GM18868 (cell line): Measurements from ENCODE around the gene NUP214.
"Not testable (repeated sequence)": the region's sequence is repeated elsewhere in the genome, so short reads cannot be mapped to it uniquely, and the experiment has no call there.

ENCODE experiments used
- ATAC-seq: cut with Tn5 transposase; IDR thresholded peaks from one replicate; pipeline ENCODE4 v1.9.1; 2021; ENCODE audit warnings: mild to moderate bottlenecking, moderate library complexity; ENCODE audit not compliant: unreplicated experiment

Gene NUP214

GRCh38 chr9:131191032-131191431 is 65.6 kb downstream of the NUP214 start:
- ATAC-seq: not testable (repeated sequence)

GRCh38 chr9:131191857-131192256 is 66.5 kb downstream of the NUP214 start:
- no peak for ATAC-seq

GRCh38 chr9:131193051-131193450 is 67.7 kb downstream of the NUP214 start:
- ATAC-seq: no peak

- no peak for ATAC-seq
These were observed 69.4 kb downstream of the NUP214 start for GRCh38 chr9:131194762-131195161.

GRCh38 chr9:131197160-131197911 is 72.0 kb downstream of the NUP214 start:
- ATAC-seq: no peak

GRCh38 chr9:131198041-131198715 is 72.8 kb downstream of the NUP214 start:
- ATAC-seq: no peak

- no peak for ATAC-seq
These were observed 76.5 kb downstream of the NUP214 start for GRCh38 chr9:131201856-131202255.

GRCh38 chr9:131203431-131204218 is 78.2 kb downstream of the NUP214 start:
- no peak for ATAC-seq

GRCh38 chr9:131204285-131204684 is 78.9 kb downstream of the NUP214 start:
- ATAC-seq: no peak

- ATAC-seq: no peak
These were observed 81.1 kb downstream of the NUP214 start for GRCh38 chr9:131206495-131206894.

GRCh38 chr9:131211920-131212319 is 86.5 kb downstream of the NUP214 start:
- not testable (repeated sequence) for ATAC-seq

- ATAC-seq: no peak
These were observed 89.0 kb downstream of the NUP214 start for GRCh38 chr9:131214286-131214856.

GRCh38 chr9:131214876-131215275 is 89.5 kb downstream of the NUP214 start:
- no peak for ATAC-seq

GRCh38 chr9:131216806-131217205 is 91.4 kb downstream of the NUP214 start:
- no peak for ATAC-seq

- ATAC-seq: no peak
These were observed 92.1 kb downstream of the NUP214 start for GRCh38 chr9:131217331-131218031.

GRCh38 chr9:131218370-131218769 is 93.0 kb downstream of the NUP214 start:
- no peak for ATAC-seq

- ATAC-seq: no peak
These were observed 95.1 kb downstream of the NUP214 start for GRCh38 chr9:131220485-131220884.

GRCh38 chr9:131222460-131222859 is 97.1 kb downstream of the NUP214 start:
- no peak for ATAC-seq

GRCh38 chr9:131226226-131226625 is 100.8 kb downstream of the NUP214 start:
- ATAC-seq: no peak

GRCh38 chr9:131227112-131227958 is 101.9 kb downstream of the NUP214 start:
- no peak for ATAC-seq
